Lower leg skin (tissue), 3 donors: ENCODE measurements around the gene GARS1.

Experiments used
- POLR2A ChIP-seq, 2 donors: fragments of 450-650 bp; IDR thresholded peaks; one replicate each; pipeline ENCODE4 v1.6.1; 2016 to 2017; ENCODE audit warnings: antibody characterized with exemption in 2 of 2, mild to moderate bottlenecking in 1 of 2, moderate library complexity in 1 of 2
- TF ChIP-seq, protein P1 (sequence below), 3 donors: fragments of 450-650 bp; IDR thresholded peaks; one replicate each; pipeline ENCODE4 v1.5.1; 2016; ENCODE audit warnings: antibody characterized with exemption in 3 of 3, mild to moderate bottlenecking in 3 of 3, moderate library complexity in 2 of 3

GRCh38 chr7:30546596-30546995, 48.1 kb upstream of the GARS1 start:
- TF ChIP-seq, protein P1, sequence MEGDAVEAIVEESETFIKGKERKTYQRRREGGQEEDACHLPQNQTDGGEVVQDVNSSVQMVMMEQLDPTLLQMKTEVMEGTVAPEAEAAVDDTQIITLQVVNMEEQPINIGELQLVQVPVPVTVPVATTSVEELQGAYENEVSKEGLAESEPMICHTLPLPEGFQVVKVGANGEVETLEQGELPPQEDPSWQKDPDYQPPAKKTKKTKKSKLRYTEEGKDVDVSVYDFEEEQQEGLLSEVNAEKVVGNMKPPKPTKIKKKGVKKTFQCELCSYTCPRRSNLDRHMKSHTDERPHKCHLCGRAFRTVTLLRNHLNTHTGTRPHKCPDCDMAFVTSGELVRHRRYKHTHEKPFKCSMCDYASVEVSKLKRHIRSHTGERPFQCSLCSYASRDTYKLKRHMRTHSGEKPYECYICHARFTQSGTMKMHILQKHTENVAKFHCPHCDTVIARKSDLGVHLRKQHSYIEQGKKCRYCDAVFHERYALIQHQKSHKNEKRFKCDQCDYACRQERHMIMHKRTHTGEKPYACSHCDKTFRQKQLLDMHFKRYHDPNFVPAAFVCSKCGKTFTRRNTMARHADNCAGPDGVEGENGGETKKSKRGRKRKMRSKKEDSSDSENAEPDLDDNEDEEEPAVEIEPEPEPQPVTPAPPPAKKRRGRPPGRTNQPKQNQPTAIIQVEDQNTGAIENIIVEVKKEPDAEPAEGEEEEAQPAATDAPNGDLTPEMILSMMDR (IDR thresholded peaks at IDR 0.05), result no peak
- no peak for TF ChIP-seq POLR2A (IDR thresholded peaks at IDR 0.05)
